Hepatocyte (in vitro differentiated cells): ENCODE results near the gene TBC1D5. TPM values are rescaled to one million over a fixed set of nuclear protein-coding genes. Genes with fewer than 3 reads are reported as not detected.
"Not testable (repeated sequence)": the region's sequence is repeated elsewhere in the genome, so short reads cannot be mapped to it uniquely, and the experiment has no call there.

Source experiments
- DNase-seq: peaks from one replicate; pipeline ENCODE4 v3.0.0-alpha.2; 2016; ENCODE audit warnings: low spot score
- H2AFZ ChIP-seq: fragments of 200-600 bp; sonication (generic); 2 replicates; pipeline ENCODE4 v1.6.0; 2016; ENCODE audit warnings: antibody characterized with exemption, mild to moderate bottlenecking
- H3K27ac ChIP-seq: fragments of 200-600 bp; sonication (generic); 2 replicates; pipeline ENCODE4 v1.5.1; 2016; ENCODE audit warnings: mild to moderate bottlenecking
- H3K27me3 ChIP-seq: fragments of 200-600 bp; sonication (generic); 2 replicates; pipeline ENCODE4 v1.6.1; 2016
- H3K36me3 ChIP-seq: fragments of 200-600 bp; sonication (generic); replicated peaks from 2 replicates; pipeline ENCODE4 v1.5.1; 2016; ENCODE audit warnings: low read depth; ENCODE audit not compliant: insufficient read depth
- H3K4me1 ChIP-seq: fragments of 200-600 bp; sonication (generic); 2 replicates; pipeline ENCODE4 v1.5.1; 2016; ENCODE audit warnings: mild to moderate bottlenecking, moderate library complexity; ENCODE audit not compliant: insufficient read depth
- H3K4me2 ChIP-seq: fragments of 200-600 bp; sonication (generic); 2 replicates; pipeline ENCODE4 v1.6.0; 2016
- H3K4me3 ChIP-seq: fragments of 200-600 bp; sonication (generic); 2 replicates; pipeline ENCODE4 v1.5.1; 2016; ENCODE audit warnings: mild to moderate bottlenecking
- H3K79me2 ChIP-seq: fragments of 200-600 bp; sonication (generic); 2 replicates; pipeline ENCODE4 v1.6.0; 2017; ENCODE audit warnings: mild to moderate bottlenecking
- H3K9me2 ChIP-seq: fragments of 200-600 bp; sonication (generic); replicated peaks from 2 replicates; pipeline ENCODE4 v1.6.0; 2017; ENCODE audit warnings: mild to moderate bottlenecking; ENCODE audit not compliant: insufficient read depth
- H3K9me3 ChIP-seq: fragments of 200-600 bp; sonication (generic); 2 replicates; pipeline ENCODE4 v1.5.1; 2016; ENCODE audit warnings: low read depth, mild to moderate bottlenecking
- H4K20me1 ChIP-seq: fragments of 200-600 bp; sonication (generic); 2 replicates; pipeline ENCODE4 v1.6.0; 2016; ENCODE audit warnings: mild to moderate bottlenecking; ENCODE audit not compliant: insufficient read depth, poor library complexity, severe bottlenecking
- EZH2 ChIP-seq: fragments of 200-600 bp; sonication (generic); IDR thresholded peaks from 2 replicates; pipeline ENCODE4 v1.6.1; 2016; ENCODE audit warnings: antibody characterized with exemption, mild to moderate bottlenecking, borderline replicate concordance
- EZH2phosphoT487 ChIP-seq: fragments of 200-600 bp; sonication (generic); IDR thresholded peaks from one replicate; pipeline ENCODE4 v1.6.1; 2018; ENCODE audit warnings: antibody characterized with exemption, mild to moderate bottlenecking, low read depth, moderate library complexity; ENCODE audit not compliant: unreplicated experiment, severe bottlenecking
- WGBS: methylation state at CpG from one replicate; pipeline ENCODE4 v1.1.6; 2016; ENCODE audit warnings: low lambda C conversion rate; ENCODE audit errors: missing lambda C conversion rate; 5-methylcytosine and 5-hydroxymethylcytosine counted together
- polyA plus RNA-seq: library from polyadenylated mRNA; unstranded; fragments of >200 nt; fragmentation: Nextera tagmentation; extraction: Ambion mirVana; gene quantifications from 2 replicates; pipeline ENCODE4 v1.2.1, GENCODE V29; 2016
- total RNA-seq: library from RNA; depleted of rRNA; stranded (reverse); fragments of >200 nt; gene quantifications from 2 replicates; pipeline ENCODE4 v1.2.3, GENCODE V29; 2014
- TF ChIP-seq, protein P1 (sequence below): fragments of 200-600 bp; sonication (generic); IDR thresholded peaks from 2 replicates; pipeline ENCODE4 v1.5.1; 2016; ENCODE audit warnings: antibody characterized with exemption, mild to moderate bottlenecking; ENCODE audit not compliant: poor library complexity

TBC1D5 gene
- total and polyA plus RNA-seq, 2 experiments from 2014 or later = 17.0 to 64.2 TPM

DNA sequence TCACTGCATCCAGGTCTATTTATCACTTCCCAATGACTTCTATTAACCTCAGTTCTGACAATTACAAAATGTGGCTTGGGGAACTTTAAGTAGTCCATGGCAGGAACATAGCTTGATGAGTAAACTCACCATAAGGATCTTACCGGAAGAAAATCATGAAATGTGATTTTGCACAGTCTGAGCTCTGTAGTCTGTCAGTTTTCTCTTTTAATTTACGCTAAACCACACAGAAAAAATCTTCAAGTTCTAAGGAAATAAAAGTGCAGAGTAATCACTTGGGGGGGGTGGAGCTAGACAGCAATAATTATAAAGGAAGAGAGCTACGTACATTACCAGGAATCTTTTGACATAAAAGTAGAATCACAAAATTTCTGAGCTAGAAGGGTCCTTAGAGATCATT is 9.2 kb downstream of the TBC1D5 start:
- H3K9me3 ChIP-seq = no peaks in the 10 kb centered on the region
- no peak overlapping the region for H2AFZ ChIP-seq
- no peaks in the 10 kb centered on the region for H3K27me3 ChIP-seq
- H4K20me1 ChIP-seq = no peaks in the 10 kb centered on the region
- WGBS = 92% methylated on average over 3 of the region's 3 CpGs
- no peak overlapping the region for H3K4me3 ChIP-seq
- H3K4me2 ChIP-seq = no peak overlapping the region
- DNase-seq = no peak
- no peaks in the 10 kb centered on the region for H3K4me1 ChIP-seq
- H3K9me2 ChIP-seq = no peaks in the 10 kb centered on the region
- TF ChIP-seq EZH2 = no peak
- TF ChIP-seq, protein P1, sequence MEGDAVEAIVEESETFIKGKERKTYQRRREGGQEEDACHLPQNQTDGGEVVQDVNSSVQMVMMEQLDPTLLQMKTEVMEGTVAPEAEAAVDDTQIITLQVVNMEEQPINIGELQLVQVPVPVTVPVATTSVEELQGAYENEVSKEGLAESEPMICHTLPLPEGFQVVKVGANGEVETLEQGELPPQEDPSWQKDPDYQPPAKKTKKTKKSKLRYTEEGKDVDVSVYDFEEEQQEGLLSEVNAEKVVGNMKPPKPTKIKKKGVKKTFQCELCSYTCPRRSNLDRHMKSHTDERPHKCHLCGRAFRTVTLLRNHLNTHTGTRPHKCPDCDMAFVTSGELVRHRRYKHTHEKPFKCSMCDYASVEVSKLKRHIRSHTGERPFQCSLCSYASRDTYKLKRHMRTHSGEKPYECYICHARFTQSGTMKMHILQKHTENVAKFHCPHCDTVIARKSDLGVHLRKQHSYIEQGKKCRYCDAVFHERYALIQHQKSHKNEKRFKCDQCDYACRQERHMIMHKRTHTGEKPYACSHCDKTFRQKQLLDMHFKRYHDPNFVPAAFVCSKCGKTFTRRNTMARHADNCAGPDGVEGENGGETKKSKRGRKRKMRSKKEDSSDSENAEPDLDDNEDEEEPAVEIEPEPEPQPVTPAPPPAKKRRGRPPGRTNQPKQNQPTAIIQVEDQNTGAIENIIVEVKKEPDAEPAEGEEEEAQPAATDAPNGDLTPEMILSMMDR = no peak
- TF ChIP-seq EZH2phosphoT487 = no peak
- peaks cover 75% of the 10 kb centered on the region for H3K79me2 ChIP-seq
- no peak overlapping the region for H3K27ac ChIP-seq
- no peaks in the 10 kb centered on the region for H3K36me3 ChIP-seq

DNA sequence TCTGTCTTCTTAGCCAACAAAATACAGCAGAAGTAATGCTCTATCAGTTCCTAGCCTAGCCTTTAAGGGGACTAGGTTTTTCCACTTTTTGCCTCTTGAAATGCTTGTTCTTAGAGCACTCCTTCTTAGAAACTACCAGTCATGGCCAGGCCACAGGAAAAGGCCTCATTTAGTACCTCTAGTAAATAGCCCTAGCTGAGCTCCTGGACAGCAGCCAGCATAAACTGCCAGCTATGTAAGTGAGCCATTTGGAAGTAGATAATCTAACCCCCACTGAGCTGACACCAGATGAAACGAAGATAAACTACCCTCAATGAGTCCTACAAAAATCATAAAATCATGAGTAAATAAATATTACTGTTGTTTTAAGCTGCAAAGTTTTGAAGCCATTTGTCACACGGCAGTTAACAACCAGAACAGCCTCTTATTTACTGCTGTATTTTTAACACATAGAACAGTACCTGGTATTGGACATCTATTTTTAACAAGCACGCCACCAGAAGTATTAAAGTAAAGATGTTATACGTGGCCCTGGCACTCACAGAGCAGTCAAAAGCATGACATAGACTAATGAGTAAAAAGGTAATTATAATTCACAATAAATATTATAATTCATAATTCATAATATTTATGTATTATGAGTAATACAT is 12.0 kb downstream of the TBC1D5 start:
- peak; percentile 16 for DNase-seq
- Histone ChIP-seq H3K79me2 (peaks cover 65% of the 10 kb centered on the region), H3K4me1 (no peaks in the 10 kb centered on the region), H2AFZ (no peak overlapping the region), H3K4me3 (no peak overlapping the region), H3K4me2 (no peak overlapping the region), H3K9me2 (no peaks in the 10 kb centered on the region), H4K20me1 (no peaks in the 10 kb centered on the region), H3K36me3 (no peaks in the 10 kb centered on the region), H3K9me3 (no peaks in the 10 kb centered on the region), H3K27ac (no peak overlapping the region), H3K27me3 (no peaks in the 10 kb centered on the region)
- TF ChIP-seq, protein P1 = no peak
- no peak for TF ChIP-seq EZH2
- TF ChIP-seq EZH2phosphoT487 = no peak
- WGBS = 74% methylated on average over 4 of the region's 4 CpGs

DNA sequence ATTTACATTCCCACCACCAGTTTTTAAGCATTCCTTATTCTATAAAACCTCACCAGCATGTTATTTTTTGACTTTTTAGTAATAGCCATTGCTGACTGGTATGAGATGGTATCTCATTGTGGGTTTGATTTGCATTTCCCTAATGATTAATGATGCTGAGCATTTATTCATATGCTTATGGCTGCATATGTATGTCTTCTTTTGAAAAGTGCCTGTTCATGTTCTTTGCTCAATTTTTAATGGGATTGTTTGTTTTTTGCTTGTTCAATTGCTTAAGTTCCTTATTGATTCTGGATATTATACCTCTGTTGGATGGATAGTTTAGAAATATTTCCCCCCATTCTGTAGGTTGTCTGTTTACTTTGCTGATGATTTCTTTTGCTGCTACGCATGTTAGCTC is 16.1 kb downstream of the TBC1D5 start:
- Histone ChIP-seq H3K79me2 (peaks cover 49% of the 10 kb centered on the region), H2AFZ (no peak overlapping the region), H3K4me3 (no peak overlapping the region), H3K4me1 (no peaks in the 10 kb centered on the region), H3K27ac (no peak overlapping the region), H4K20me1 (no peaks in the 10 kb centered on the region), H3K4me2 (no peak overlapping the region), H3K9me3 (no peaks in the 10 kb centered on the region), H3K27me3 (no peaks in the 10 kb centered on the region), H3K36me3 (no peaks in the 10 kb centered on the region), H3K9me2 (no peaks in the 10 kb centered on the region)
- DNase-seq = no peak
- TF ChIP-seq EZH2 = no peak
- TF ChIP-seq, protein P1 = no peak
- 95% methylated on average over 1 of the region's 1 CpG for WGBS

DNA sequence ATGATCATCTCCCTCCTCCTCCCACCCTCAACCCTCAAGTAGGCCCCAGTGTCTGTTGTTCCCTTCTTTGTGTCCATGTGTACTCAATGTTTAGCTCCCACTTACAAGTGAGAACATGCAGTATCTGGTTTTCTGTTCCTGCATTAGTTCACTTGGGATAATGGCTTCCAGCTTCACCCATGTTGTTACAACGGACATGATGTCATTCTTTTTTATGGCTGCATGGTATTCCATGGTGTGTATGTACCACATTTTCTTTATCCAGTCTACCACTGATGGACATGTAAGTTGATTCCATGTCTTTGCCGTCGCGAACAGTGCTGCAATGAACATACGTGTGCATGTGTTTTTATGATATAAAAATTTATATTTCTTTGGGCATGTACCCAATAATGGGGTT is 16.6 kb downstream of the TBC1D5 start:
- not testable (repeated sequence) for H3K9me3 ChIP-seq, H3K4me3 ChIP-seq, H3K27ac ChIP-seq, H3K9me2 ChIP-seq, H3K36me3 ChIP-seq, H3K4me2 ChIP-seq, H2AFZ ChIP-seq, H4K20me1 ChIP-seq, H3K27me3 ChIP-seq, DNase-seq, H3K4me1 ChIP-seq
- H3K79me2 ChIP-seq = peaks cover 46% of the 10 kb centered on the region
- 97% methylated on average over 5 of the region's 5 CpGs for WGBS
